HepG2 (cell line): Measurements from ENCODE around the gene MRPS17. TPM values are rescaled to one million over a fixed set of nuclear protein-coding genes. Genes with fewer than 3 reads are reported as not detected.

Experiments
- FOXC1 ChIP-seq: sonication (generic); formaldehyde crosslinking; IDR thresholded peaks from 2 replicates; pipeline ENCODE4 v1.8.0; 2022; ENCODE audit warnings: mild to moderate bottlenecking, missing genetic modification reagents, borderline replicate concordance
- GPN1 ChIP-seq: sonication (generic); formaldehyde crosslinking; IDR thresholded peaks from 2 replicates; pipeline ENCODE4 v1.5.1; 2020; ENCODE audit warnings: missing genetic modification reagents, borderline replicate concordance
- MAFG ChIP-seq: sonication (generic); formaldehyde crosslinking; IDR thresholded peaks from 2 replicates; pipeline ENCODE4 v1.5.1; 2020; ENCODE audit warnings: mild to moderate bottlenecking, missing genetic modification reagents
- MZF1 ChIP-seq: sonication (generic); formaldehyde crosslinking; IDR thresholded peaks from 2 replicates; pipeline ENCODE4 v1.8.1; 2023; ENCODE audit warnings: mild to moderate bottlenecking, missing genetic modification reagents, borderline replicate concordance
- NR2F1 ChIP-seq, 2 experiments: fragments of 450-650 bp in 1 of 2; formaldehyde crosslinking in 1 of 2; IDR thresholded peaks; 2 replicates each; pipeline versions ENCODE4 v1.5.0 to v1.6.1; 2016 to 2020; ENCODE audit warnings: mild to moderate bottlenecking in 1 of 2, missing compliant biosample characterization in 1 of 2, missing genetic modification reagents in 1 of 2, moderate library complexity in 1 of 2
- PRPF4 ChIP-seq: fragments of 200-400 bp; formaldehyde crosslinking; IDR thresholded peaks from 2 replicates; pipeline ENCODE4 v1.6.1; 2016; ENCODE audit warnings: low read length, low read depth; ENCODE audit not compliant: poor library complexity, severe bottlenecking
- SOX6 ChIP-seq, 2 experiments: fragments of 450-650 bp in 1 of 2; sonication (generic) in 1 of 2; formaldehyde crosslinking in 1 of 2; IDR thresholded peaks; 2 replicates each; pipeline versions ENCODE4 v1.4.0 to v1.6.1; 2017 to 2020; ENCODE audit warnings: antibody characterized with exemption in 1 of 2, mild to moderate bottlenecking in 1 of 2, missing genetic modification reagents in 1 of 2
- TOPORS ChIP-seq: sonication (generic); formaldehyde crosslinking; IDR thresholded peaks from 2 replicates; pipeline ENCODE4 v1.8.0; 2023; ENCODE audit warnings: mild to moderate bottlenecking, missing genetic modification reagents
- XBP1 ChIP-seq: sonication (generic); formaldehyde crosslinking; IDR thresholded peaks from 2 replicates; pipeline ENCODE4 v1.5.0; 2020; ENCODE audit warnings: missing genetic modification reagents
- XRCC5 ChIP-seq: fragments of 200-400 bp; formaldehyde crosslinking; optimal IDR thresholded peaks from 2 replicates; pipeline ENCODE3; 2017; ENCODE audit warnings: mild to moderate bottlenecking, low read length
- ZNF17 ChIP-seq: sonication (generic); formaldehyde crosslinking; IDR thresholded peaks from 2 replicates; pipeline ENCODE4 v1.5.0; 2020; ENCODE audit warnings: mild to moderate bottlenecking, missing genetic modification reagents
- ZNF451 ChIP-seq: sonication (generic); formaldehyde crosslinking; IDR thresholded peaks from 2 replicates; pipeline ENCODE4 v1.5.0; 2020; ENCODE audit warnings: mild to moderate bottlenecking, missing genetic modification reagents
- ZNF660 ChIP-seq: sonication (generic); formaldehyde crosslinking; IDR thresholded peaks from 2 replicates; pipeline ENCODE4 v1.5.1; 2020; ENCODE audit warnings: mild to moderate bottlenecking, low read depth, missing genetic modification reagents, borderline replicate concordance
- polyA plus RNA-seq, 8 experiments: library from polyadenylated mRNA; depleted of rRNA in 3 of 8; stranded (reverse) in 7 of 8; unstranded in 1 of 8; fragments of >200 nt; fragmentation: Illumina TruSeq in 4 of 8; extraction: Trizol in 4 of 8; gene quantifications; 2 replicates each; pipeline versions ENCODE4 v1.2.1 to v1.2.3, GENCODE V29; 2011 to 2016; ENCODE audit warnings: low read depth in 4 of 8, missing spikeins in 1 of 8, mixed read lengths in 1 of 8; ENCODE audit not compliant: insufficient read depth in 1 of 8
- total RNA-seq, 5 experiments: library from RNA; depleted of rRNA; stranded (reverse); fragments of >200 nt; fragmentation: Illumina TruSeq; extraction: Trizol; gene quantifications; 2 replicates each; pipeline ENCODE4 v1.2.3, GENCODE V29; 2016; ENCODE audit warnings: low read depth in 1 of 5
- TF ChIP-seq, protein P1 (sequence below): sonication (generic); formaldehyde crosslinking; IDR thresholded peaks from 2 replicates; pipeline ENCODE4 v1.4.0; 2020; ENCODE audit warnings: missing genetic modification reagents
- TF ChIP-seq, protein P2 (sequence below): sonication (generic); formaldehyde crosslinking; IDR thresholded peaks from 2 replicates; pipeline ENCODE4 v1.4.0; 2020; ENCODE audit warnings: mild to moderate bottlenecking, missing genetic modification reagents
- TF ChIP-seq, protein P3 (sequence below): IDR thresholded peaks from 2 replicates; pipeline ENCODE4 v1.6.1; 2016; ENCODE audit warnings: low read depth, missing genetic modification reagents, missing compliant biosample characterization

The MRPS17 gene
- total and polyA plus RNA-seq, 2 of the 13 experiments (the other 11 are each of a cell fraction or from before 2014, with no cell fraction given) = 14.9 to 31.3 TPM

DNA sequence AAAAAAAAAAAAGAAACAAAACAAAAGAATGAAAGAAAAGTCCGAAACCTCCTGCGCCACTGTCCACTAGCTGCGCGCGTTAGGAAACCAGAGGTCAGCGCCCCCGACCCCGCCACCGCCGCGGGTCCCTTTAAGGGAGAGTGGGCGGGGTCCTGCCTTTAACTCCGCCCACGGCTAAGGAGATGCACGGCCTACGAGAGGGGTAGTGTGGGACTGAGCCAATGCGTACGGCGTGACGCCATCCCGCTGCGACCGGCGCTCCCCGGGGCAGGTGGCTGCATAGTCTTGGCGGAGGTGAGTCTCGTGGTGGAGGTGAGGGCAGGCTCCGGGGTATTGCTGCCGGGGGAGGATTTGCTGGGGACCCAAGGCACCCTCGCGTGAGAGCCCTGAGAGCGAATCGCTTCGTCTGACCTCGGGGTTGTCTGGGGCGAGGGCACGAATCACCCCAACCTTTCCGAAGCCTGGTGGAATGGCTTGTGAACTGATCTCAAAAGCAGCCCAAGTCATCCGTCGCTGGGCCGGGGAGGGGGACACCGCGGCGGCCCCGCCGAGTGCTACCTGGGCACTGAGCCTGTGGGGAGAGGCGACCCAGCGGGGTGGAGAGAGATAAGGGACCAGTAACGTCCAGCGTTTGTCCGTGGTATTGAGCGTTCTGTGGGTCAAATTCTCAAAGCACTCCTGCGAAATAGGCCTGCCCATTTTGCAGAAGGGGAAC, at the start of gene MRPS17 (continued):
- peak; percentile 76; the same call in 1 of the 2 replicates for TF ChIP-seq ZNF451 (CRISPR knock-in tag)
- TF ChIP-seq, protein P1, sequence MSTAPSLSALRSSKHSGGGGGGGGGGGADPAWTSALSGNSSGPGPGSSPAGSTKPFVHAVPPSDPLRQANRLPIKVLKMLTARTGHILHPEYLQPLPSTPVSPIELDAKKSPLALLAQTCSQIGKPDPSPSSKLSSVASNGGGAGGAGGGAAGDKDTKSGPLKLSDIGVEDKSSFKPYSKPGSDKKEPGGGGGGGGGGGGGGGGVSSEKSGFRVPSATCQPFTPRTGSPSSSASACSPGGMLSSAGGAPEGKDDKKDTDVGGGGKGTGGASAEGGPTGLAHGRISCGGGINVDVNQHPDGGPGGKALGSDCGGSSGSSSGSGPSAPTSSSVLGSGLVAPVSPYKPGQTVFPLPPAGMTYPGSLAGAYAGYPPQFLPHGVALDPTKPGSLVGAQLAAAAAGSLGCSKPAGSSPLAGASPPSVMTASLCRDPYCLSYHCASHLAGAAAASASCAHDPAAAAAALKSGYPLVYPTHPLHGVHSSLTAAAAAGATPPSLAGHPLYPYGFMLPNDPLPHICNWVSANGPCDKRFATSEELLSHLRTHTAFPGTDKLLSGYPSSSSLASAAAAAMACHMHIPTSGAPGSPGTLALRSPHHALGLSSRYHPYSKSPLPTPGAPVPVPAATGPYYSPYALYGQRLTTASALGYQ = no peak
- no peak for TF ChIP-seq MAFG
- TF ChIP-seq XRCC5 = peak; percentile 53
- TF ChIP-seq ZNF17 (CRISPR knock-in tag) = no peak
- peak; percentile 68 to 74; a peak in 3 of 4 replicates for TF ChIP-seq NR2F1 (CRISPR knock-in tag; IDR thresholded peaks at IDR 0.05)
- TF ChIP-seq, protein P2, sequence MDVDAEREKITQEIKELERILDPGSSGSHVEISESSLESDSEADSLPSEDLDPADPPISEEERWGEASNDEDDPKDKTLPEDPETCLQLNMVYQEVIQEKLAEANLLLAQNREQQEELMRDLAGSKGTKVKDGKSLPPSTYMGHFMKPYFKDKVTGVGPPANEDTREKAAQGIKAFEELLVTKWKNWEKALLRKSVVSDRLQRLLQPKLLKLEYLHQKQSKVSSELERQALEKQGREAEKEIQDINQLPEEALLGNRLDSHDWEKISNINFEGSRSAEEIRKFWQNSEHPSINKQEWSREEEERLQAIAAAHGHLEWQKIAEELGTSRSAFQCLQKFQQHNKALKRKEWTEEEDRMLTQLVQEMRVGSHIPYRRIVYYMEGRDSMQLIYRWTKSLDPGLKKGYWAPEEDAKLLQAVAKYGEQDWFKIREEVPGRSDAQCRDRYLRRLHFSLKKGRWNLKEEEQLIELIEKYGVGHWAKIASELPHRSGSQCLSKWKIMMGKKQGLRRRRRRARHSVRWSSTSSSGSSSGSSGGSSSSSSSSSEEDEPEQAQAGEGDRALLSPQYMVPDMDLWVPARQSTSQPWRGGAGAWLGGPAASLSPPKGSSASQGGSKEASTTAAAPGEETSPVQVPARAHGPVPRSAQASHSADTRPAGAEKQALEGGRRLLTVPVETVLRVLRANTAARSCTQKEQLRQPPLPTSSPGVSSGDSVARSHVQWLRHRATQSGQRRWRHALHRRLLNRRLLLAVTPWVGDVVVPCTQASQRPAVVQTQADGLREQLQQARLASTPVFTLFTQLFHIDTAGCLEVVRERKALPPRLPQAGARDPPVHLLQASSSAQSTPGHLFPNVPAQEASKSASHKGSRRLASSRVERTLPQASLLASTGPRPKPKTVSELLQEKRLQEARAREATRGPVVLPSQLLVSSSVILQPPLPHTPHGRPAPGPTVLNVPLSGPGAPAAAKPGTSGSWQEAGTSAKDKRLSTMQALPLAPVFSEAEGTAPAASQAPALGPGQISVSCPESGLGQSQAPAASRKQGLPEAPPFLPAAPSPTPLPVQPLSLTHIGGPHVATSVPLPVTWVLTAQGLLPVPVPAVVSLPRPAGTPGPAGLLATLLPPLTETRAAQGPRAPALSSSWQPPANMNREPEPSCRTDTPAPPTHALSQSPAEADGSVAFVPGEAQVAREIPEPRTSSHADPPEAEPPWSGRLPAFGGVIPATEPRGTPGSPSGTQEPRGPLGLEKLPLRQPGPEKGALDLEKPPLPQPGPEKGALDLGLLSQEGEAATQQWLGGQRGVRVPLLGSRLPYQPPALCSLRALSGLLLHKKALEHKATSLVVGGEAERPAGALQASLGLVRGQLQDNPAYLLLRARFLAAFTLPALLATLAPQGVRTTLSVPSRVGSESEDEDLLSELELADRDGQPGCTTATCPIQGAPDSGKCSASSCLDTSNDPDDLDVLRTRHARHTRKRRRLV = peak; percentile 84
- TF ChIP-seq TOPORS (CRISPR knock-in tag) = no peak
- no peak for TF ChIP-seq MZF1 (CRISPR knock-in tag)
- peak; percentile 90; the same call in 1 of the 2 replicates for TF ChIP-seq FOXC1 (CRISPR knock-in tag)
- no peak for TF ChIP-seq ZNF660 (CRISPR knock-in tag)
- no peak for TF ChIP-seq XBP1 (CRISPR knock-in tag)
- no peak for TF ChIP-seq SOX6 (IDR thresholded peaks at IDR 0.05)
- TF ChIP-seq SOX6 (CRISPR knock-in tag; IDR thresholded peaks at IDR 0.05) = peak; percentile 63
- no peak for TF ChIP-seq PRPF4
- TF ChIP-seq, protein P3, sequence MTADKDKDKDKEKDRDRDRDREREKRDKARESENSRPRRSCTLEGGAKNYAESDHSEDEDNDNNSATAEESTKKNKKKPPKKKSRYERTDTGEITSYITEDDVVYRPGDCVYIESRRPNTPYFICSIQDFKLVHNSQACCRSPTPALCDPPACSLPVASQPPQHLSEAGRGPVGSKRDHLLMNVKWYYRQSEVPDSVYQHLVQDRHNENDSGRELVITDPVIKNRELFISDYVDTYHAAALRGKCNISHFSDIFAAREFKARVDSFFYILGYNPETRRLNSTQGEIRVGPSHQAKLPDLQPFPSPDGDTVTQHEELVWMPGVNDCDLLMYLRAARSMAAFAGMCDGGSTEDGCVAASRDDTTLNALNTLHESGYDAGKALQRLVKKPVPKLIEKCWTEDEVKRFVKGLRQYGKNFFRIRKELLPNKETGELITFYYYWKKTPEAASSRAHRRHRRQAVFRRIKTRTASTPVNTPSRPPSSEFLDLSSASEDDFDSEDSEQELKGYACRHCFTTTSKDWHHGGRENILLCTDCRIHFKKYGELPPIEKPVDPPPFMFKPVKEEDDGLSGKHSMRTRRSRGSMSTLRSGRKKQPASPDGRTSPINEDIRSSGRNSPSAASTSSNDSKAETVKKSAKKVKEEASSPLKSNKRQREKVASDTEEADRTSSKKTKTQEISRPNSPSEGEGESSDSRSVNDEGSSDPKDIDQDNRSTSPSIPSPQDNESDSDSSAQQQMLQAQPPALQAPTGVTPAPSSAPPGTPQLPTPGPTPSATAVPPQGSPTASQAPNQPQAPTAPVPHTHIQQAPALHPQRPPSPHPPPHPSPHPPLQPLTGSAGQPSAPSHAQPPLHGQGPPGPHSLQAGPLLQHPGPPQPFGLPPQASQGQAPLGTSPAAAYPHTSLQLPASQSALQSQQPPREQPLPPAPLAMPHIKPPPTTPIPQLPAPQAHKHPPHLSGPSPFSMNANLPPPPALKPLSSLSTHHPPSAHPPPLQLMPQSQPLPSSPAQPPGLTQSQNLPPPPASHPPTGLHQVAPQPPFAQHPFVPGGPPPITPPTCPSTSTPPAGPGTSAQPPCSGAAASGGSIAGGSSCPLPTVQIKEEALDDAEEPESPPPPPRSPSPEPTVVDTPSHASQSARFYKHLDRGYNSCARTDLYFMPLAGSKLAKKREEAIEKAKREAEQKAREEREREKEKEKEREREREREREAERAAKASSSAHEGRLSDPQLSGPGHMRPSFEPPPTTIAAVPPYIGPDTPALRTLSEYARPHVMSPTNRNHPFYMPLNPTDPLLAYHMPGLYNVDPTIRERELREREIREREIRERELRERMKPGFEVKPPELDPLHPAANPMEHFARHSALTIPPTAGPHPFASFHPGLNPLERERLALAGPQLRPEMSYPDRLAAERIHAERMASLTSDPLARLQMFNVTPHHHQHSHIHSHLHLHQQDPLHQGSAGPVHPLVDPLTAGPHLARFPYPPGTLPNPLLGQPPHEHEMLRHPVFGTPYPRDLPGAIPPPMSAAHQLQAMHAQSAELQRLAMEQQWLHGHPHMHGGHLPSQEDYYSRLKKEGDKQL = no peak
- no peak for TF ChIP-seq GPN1 (CRISPR knock-in tag)
